Gastrocnemius medialis (tissue), 4 donors: Measurements from ENCODE around the gene HSPE1. TPM values are rescaled to one million over a fixed set of nuclear protein-coding genes. Genes with fewer than 3 reads are reported as not detected.

Experiments
- ATAC-seq, 2 donors: fragments of 150-250 bp; one replicate each; pipeline ENCODE4 v1.9.1; 2016
- DNase-seq, 2 donors: peaks; one replicate each; pipeline ENCODE4 v3.0.0-alpha.2; 2019
- H3K27ac ChIP-seq, 4 donors: fragments of 200-600 bp; sonication (generic); 1 replicate in 1 of 4; 2 replicates in 3 of 4; pipeline ENCODE4 v1.5.1; 2016 to 2018; ENCODE audit warnings: mild to moderate bottlenecking in 2 of 4, moderate library complexity in 1 of 4
- H3K27me3 ChIP-seq, 3 donors: fragments of 200-600 bp; sonication (generic) in 2 of 3; 1 replicate in 1 of 3; 2 replicates in 2 of 3; pipeline versions ENCODE4 v1.5.1 to v1.6.0; 2016 to 2019; ENCODE audit warnings: mild to moderate bottlenecking in 1 of 3, moderate library complexity in 1 of 3
- H3K36me3 ChIP-seq, 2 donors: fragments of 200-600 bp; sonication (generic) in 1 of 2; one replicate each; pipeline ENCODE4 v1.5.1; 2017 to 2018
- H3K4me1 ChIP-seq, 2 donors: fragments of 200-600 bp; sonication (generic) in 1 of 2; one replicate each; pipeline ENCODE4 v1.5.1; 2016 to 2017; ENCODE audit warnings: mild to moderate bottlenecking in 2 of 2
- H3K4me3 ChIP-seq, 4 donors: fragments of 200-600 bp; sonication (generic) in 3 of 4; 1 replicate in 1 of 4; 2 replicates in 3 of 4; pipeline ENCODE4 v1.5.1; 2016 to 2019; ENCODE audit warnings: mild to moderate bottlenecking in 2 of 4
- H3K9me3 ChIP-seq, 3 donors: fragments of 200-600 bp; sonication (generic) in 2 of 3; 1 replicate in 1 of 3; 2 replicates in 2 of 3; pipeline ENCODE4 v1.5.1; 2016 to 2019
- POLR2A ChIP-seq, 2 donors: fragments of 450-650 bp; IDR thresholded peaks; one replicate each; pipeline ENCODE4 v1.6.1; 2017; ENCODE audit warnings: antibody characterized with exemption in 2 of 2, mild to moderate bottlenecking in 2 of 2, moderate library complexity in 2 of 2
- in situ Hi-C, 4 donors: fragments of 200-750 bp; cut with MboI; loops; one replicate each; pipeline versions ENCODE4 v1.15.0 to v1.8.0; 2017; ENCODE audit warnings: low sequenced_read_pairs in 4 of 4
- intact Hi-C: fragments of 100-400 bp; cut with DNase I; formaldehyde crosslinking; loops from one replicate; pipeline ENCODE4 v1.15.1; 2023; ENCODE audit warnings: low total_unique reads
- total RNA-seq, 4 donors: library from RNA; depleted of rRNA; stranded (reverse); fragments of >200 nt; gene quantifications; one replicate each; pipeline versions ENCODE4 v1.1.0 to v1.2.3, GENCODE V29; 2016
- TF ChIP-seq, protein P1 (sequence below), 5 experiments: fragments of 450-650 bp in 3 of 5; fragments of 200-600 bp in 2 of 5; sonication (generic) in 2 of 5; IDR thresholded peaks in 4 of 5; conservative IDR thresholded peaks in 1 of 5; 1 replicate in 4 of 5; 2 replicates in 1 of 5; pipeline ENCODE4 v1.5.1; 2016 to 2019; ENCODE audit warnings: antibody characterized with exemption in 5 of 5, mild to moderate bottlenecking in 3 of 5, moderate library complexity in 3 of 5

The HSPE1 gene
- total RNA-seq, 4 donors from 2014 or later, result 43.2 to 122 (median 88.0) TPM

DNA sequence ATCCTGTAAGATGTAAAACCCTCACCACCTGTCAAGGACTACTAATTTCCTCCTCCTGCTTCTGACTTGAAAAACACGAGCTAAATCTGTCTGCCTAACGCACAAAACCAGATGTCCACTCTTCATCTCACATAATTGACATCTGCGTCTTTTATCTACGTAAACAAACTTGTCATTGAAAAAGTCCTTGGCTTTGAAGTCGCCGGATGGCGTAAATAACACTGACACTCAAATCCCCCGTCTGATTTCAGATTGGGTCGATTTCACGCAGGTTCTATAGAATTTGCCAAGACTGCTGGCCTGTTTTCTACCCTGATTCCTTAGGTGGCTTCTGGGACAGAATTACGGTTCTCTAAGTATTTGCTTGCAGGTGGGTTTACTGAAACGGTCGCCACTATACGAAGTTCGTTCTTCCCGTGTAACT, 15.1 kb downstream of the HSPE1 start:
- in situ Hi-C loops (loop anchor here in 1 of 4 donors (10.0 kb wide), 2 partner anchors 81 to 189 kb away; partner anchors contain the start of genes MARS2 and SF3B1), intact Hi-C loops (loop anchor here (1.0 to 2.0 kb wide), 2 partner anchors 15 to 81 kb away; partner anchors contain the start of genes HSPE1 and SF3B1)
- peaks cover 19 to 26% of the 10 kb centered on the region in 2 donors for H3K4me1 ChIP-seq
- H3K36me3 ChIP-seq, result no peaks in the 10 kb centered on the region
- ATAC-seq, result peak; percentile 39 to 40
- H3K27ac ChIP-seq, result peak overlapping the region; percentile 93 to 100 (median 95)
- no peak for TF ChIP-seq POLR2A (IDR thresholded peaks at IDR 0.05)
- TF ChIP-seq, protein P1, sequence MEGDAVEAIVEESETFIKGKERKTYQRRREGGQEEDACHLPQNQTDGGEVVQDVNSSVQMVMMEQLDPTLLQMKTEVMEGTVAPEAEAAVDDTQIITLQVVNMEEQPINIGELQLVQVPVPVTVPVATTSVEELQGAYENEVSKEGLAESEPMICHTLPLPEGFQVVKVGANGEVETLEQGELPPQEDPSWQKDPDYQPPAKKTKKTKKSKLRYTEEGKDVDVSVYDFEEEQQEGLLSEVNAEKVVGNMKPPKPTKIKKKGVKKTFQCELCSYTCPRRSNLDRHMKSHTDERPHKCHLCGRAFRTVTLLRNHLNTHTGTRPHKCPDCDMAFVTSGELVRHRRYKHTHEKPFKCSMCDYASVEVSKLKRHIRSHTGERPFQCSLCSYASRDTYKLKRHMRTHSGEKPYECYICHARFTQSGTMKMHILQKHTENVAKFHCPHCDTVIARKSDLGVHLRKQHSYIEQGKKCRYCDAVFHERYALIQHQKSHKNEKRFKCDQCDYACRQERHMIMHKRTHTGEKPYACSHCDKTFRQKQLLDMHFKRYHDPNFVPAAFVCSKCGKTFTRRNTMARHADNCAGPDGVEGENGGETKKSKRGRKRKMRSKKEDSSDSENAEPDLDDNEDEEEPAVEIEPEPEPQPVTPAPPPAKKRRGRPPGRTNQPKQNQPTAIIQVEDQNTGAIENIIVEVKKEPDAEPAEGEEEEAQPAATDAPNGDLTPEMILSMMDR (IDR thresholded peaks at IDR 0.05 in 4 of 5, conservative IDR thresholded peaks at IDR 0.05 in 1 of 5), result no peak
- no peak for DNase-seq
- no peaks in the 10 kb centered on the region for H3K27me3 ChIP-seq
- no peaks in the 10 kb centered on the region for H3K9me3 ChIP-seq
- H3K4me3 ChIP-seq, result peak overlapping the region; percentile 70 to 100 (median 86)

DNA sequence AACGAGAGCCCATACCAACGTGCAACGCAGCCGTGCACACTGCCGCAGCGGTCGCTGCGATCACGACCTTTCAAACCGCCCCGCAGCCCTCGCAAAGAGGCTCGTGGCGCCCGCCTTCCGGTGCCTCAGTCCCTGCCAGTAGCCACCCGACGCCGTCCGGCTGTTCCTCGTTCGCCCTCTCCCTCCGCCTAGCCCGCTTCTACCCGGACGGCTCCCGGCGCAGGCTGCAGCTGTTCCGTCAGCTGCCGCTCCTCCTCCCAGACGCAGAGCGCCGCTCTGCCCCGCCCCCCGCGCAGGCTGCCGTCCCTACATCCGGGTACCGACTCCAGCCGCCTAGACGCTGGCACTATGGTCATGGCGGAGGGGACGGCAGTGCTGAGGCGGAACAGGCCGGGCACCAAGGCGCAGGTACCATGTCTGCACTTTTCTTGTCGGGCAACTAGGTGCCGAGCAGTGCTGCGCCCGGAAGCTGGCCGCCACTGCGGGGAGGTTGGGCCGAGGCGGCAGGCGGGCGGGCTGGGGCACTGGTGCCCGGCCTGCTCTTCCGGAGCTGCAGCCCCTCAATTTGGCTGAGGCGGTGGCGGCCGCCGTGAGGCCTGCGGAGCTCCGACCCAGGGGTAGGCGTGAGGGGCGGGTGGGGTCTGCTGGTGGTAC, 15.7 kb downstream of the HSPE1 start, which contains the start of gene MOB4:
TSS of gene MOB4 (plus strand) at position 328 of the 654 bp plus-strand sequence. CDS start at position 349, 21 bp downstream.
- in situ Hi-C loops, result loop anchor here in 1 of 4 donors (10.0 kb wide), 2 partner anchors 81 to 189 kb away; partner anchors contain the start of genes MARS2 and SF3B1
- H3K9me3 ChIP-seq, result no peaks in the 10 kb centered on the region

DNA sequence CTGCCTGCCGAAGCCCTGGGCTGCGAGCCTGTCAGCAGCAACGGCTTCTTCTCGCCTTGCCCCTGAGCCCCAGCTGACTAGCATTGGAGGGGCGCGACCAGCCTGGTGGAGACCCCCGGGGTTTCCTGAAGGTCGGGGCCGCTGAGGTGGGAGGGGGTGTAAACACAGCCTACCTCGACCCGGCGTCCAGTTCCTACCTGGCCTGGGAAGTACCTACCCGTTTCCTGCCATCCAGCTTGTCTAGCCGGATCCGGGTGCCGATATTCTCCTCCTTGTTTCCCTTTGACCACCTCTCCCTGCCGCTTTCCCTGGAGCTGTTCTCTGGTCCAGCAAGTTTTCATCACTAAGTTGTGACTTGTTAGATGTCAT, 16.2 kb downstream of the HSPE1 start:
- peak; percentile 31 to 32 for ATAC-seq
- intact Hi-C loops, result loop anchor here (1.0 to 2.0 kb wide), 2 partner anchors 63 to 188 kb away; partner anchors contain the start of genes COQ10B and MARS2
- H3K4me3 ChIP-seq, result peak overlapping the region; percentile 70 to 100 (median 86)
- in situ Hi-C loops, result loop anchor here in 1 of 4 donors (10.0 kb wide), 2 partner anchors 82 to 188 kb away; partner anchors contain the start of genes MARS2 and SF3B1
- H3K9me3 ChIP-seq, result no peaks in the 10 kb centered on the region
- no peaks in the 10 kb centered on the region for H3K27me3 ChIP-seq
- TF ChIP-seq POLR2A (IDR thresholded peaks at IDR 0.05), result no peak
- TF ChIP-seq, protein P1 (IDR thresholded peaks at IDR 0.05 in 4 of 5, conservative IDR thresholded peaks at IDR 0.05 in 1 of 5), result no peak
- peak overlapping the region; percentile 93 to 100 (median 95) for H3K27ac ChIP-seq
- H3K4me1 ChIP-seq, result peaks cover 19 to 26% of the 10 kb centered on the region in 2 donors
- no peaks in the 10 kb centered on the region for H3K36me3 ChIP-seq
- DNase-seq, result peak; percentile 16 to 31

More for the DNA sequence above, 15.7 kb downstream of the HSPE1 start, which contains the start of gene MOB4:
- intact Hi-C loops, result loop anchor here (1.0 to 2.0 kb wide), 4 partner anchors 16 to 189 kb away; partner anchors contain the start of genes COQ10B, HSPE1, MARS2 and SF3B1
- Histone ChIP-seq H3K27ac (peak within 1 kb of the TSS; percentile 93 to 100 (median 95)), H3K4me1 (peaks cover 19 to 26% of the 10 kb centered on the region in 2 donors), H3K27me3 (no peaks in the 10 kb centered on the region), H3K4me3 (peak within 1 kb of the TSS; percentile 70 to 100 (median 86)), H3K36me3 (no peaks in the 10 kb centered on the region)
- peak; percentile 95 for DNase-seq
- TF ChIP-seq, protein P1 (IDR thresholded peaks at IDR 0.05 in 4 of 5, conservative IDR thresholded peaks at IDR 0.05 in 1 of 5), result no peak
- peak; percentile 95 to 97 for TF ChIP-seq POLR2A (IDR thresholded peaks at IDR 0.05)
- ATAC-seq, result peak; percentile 93 to 95

DNA sequence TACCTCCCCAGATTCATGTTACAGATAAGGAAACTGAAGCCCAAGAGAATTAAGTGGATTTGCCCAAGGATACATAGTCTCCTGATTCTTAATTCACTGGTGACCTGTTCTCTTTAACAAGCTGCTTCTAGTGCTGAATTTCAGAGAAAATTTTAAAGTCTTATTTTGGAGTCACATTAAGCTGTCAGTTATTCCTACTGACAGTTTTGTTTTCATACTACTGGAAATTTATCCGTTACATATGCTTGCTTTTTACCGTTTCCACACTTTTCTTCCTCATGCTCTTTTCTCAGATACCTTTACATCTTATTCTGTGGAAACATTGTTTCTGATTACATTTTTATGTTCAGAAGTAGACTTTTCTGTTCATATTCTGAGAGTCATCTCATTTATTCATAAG, 17.0 kb downstream of the HSPE1 start:
- Histone ChIP-seq H3K36me3 (no peaks in the 10 kb centered on the region), H3K9me3 (no peaks in the 10 kb centered on the region), H3K4me1 (peaks cover 19 to 26% of the 10 kb centered on the region in 2 donors), H3K27ac (peak overlapping the region; percentile 93 to 100 (median 95)), H3K4me3 (peak overlapping the region; percentile 70 to 100 (median 86)), H3K27me3 (no peaks in the 10 kb centered on the region)
- DNase-seq, result no peak
- intact Hi-C loops, result loop anchor here (2.0 kb wide), 1 partner anchor 188 kb away; the partner anchor contains the start of gene MARS2
- ATAC-seq, result no peak
- no peak for TF ChIP-seq POLR2A (IDR thresholded peaks at IDR 0.05)
- TF ChIP-seq, protein P1 (IDR thresholded peaks at IDR 0.05 in 4 of 5, conservative IDR thresholded peaks at IDR 0.05 in 1 of 5), result no peak
- in situ Hi-C loops, result loop anchor here in 1 of 4 donors (10.0 kb wide), 2 partner anchors 82 to 188 kb away; partner anchors contain the start of genes MARS2 and SF3B1
